Neural crest cell (in vitro differentiated cells): ENCODE measurements around the gene ADAMTS4. TPM values are rescaled to one million over a fixed set of nuclear protein-coding genes. Genes with fewer than 3 reads are reported as not detected.

Source experiments
- DNase-seq: peaks from one replicate; pipeline ENCODE4 v3.0.0; 2021; ENCODE audit warnings: low read depth, mixed read lengths, low spot score
- H3K27ac Mint-ChIP-seq: one replicate; pipeline ENCODE4 v1.8.0; 2021; ENCODE audit warnings: mild to moderate bottlenecking, mixed read lengths; ENCODE audit not compliant: unreplicated experiment
- H3K27me3 Mint-ChIP-seq: 2 replicates; pipeline ENCODE4 v1.8.0; 2021; ENCODE audit warnings: low read depth, mild to moderate bottlenecking, mixed read lengths
- H3K36me3 Mint-ChIP-seq: 2 replicates; pipeline ENCODE4 v1.8.0; 2021; ENCODE audit warnings: low read depth, mild to moderate bottlenecking, mixed read lengths
- H3K4me1 Mint-ChIP-seq: 2 replicates; pipeline ENCODE4 v1.8.0; 2021; ENCODE audit warnings: mixed read lengths
- H3K4me3 Mint-ChIP-seq: one replicate; pipeline ENCODE4 v1.8.0; 2021; ENCODE audit warnings: mild to moderate bottlenecking, mixed read lengths
- H3K9me3 Mint-ChIP-seq: 2 replicates; pipeline ENCODE4 v1.8.0; 2021; ENCODE audit warnings: mixed read lengths
- CTCF ChIP-seq: fragments of 200-600 bp; sonication (generic); conservative IDR thresholded peaks from 2 replicates; pipeline ENCODE4 v1.5.0; 2021; ENCODE audit warnings: antibody characterized with exemption, mild to moderate bottlenecking
- total RNA-seq: library from RNA; stranded (reverse); gene quantifications from 2 replicates; pipeline ENCODE4 v1.2.1, GENCODE V29; 2021

Gene ADAMTS4
- total RNA-seq, 1 donor from 2014 or later = 4.6 TPM

- H3K27me3 Mint-ChIP-seq = no peaks in the 10 kb centered on the region
- no peak overlapping the region for H3K4me3 Mint-ChIP-seq
- peak; percentile 88 for TF ChIP-seq CTCF
- H3K36me3 Mint-ChIP-seq = peaks cover 30% of the 10 kb centered on the region
- no peaks in the 10 kb centered on the region for H3K9me3 Mint-ChIP-seq
- H3K27ac Mint-ChIP-seq = no peak overlapping the region
- DNase-seq = peak; percentile 73
- H3K4me1 Mint-ChIP-seq = peaks cover 18% of the 10 kb centered on the region
These were observed 11.0 kb upstream of the ADAMTS4 start for GRCh38 chr1:161209790-161210409.

- Mint-ChIP-seq H3K4me1 (peaks cover 28% of the 10 kb centered on the region), H3K4me3 (no peak overlapping the region), H3K27me3 (no peaks in the 10 kb centered on the region), H3K9me3 (no peaks in the 10 kb centered on the region), H3K27ac (no peak overlapping the region), H3K36me3 (peaks cover 22% of the 10 kb centered on the region)
- no peak for DNase-seq
- TF ChIP-seq CTCF = no peak
These were observed 8.3 kb upstream of the ADAMTS4 start for GRCh38 chr1:161207173-161207572.

GRCh38 chr1:161206411-161207140 is 7.7 kb upstream of the ADAMTS4 start:
- Mint-ChIP-seq H3K9me3 (no peaks in the 10 kb centered on the region), H3K4me3 (peak overlapping the region; percentile 21), H3K27me3 (no peaks in the 10 kb centered on the region), H3K36me3 (peaks cover 21% of the 10 kb centered on the region), H3K27ac (no peak overlapping the region), H3K4me1 (peaks cover 34% of the 10 kb centered on the region)
- no peak for TF ChIP-seq CTCF
- no peak for DNase-seq

- peak within 1 kb of the TSS; percentile 98 for H3K27ac Mint-ChIP-seq
- H3K27me3 Mint-ChIP-seq = no peaks in the 10 kb centered on the region
- peak; percentile 40 for TF ChIP-seq CTCF
- peak within 1 kb of the TSS; percentile 96 for H3K4me3 Mint-ChIP-seq
- H3K36me3 Mint-ChIP-seq = peaks cover 12% of the 10 kb centered on the region
- no peaks in the 10 kb centered on the region for H3K9me3 Mint-ChIP-seq
- peak; percentile 87 for DNase-seq
- H3K4me1 Mint-ChIP-seq = peaks cover 66% of the 10 kb centered on the region
These were observed 3.2 kb upstream of the ADAMTS4 start, which contains the start of gene NDUFS2 for GRCh38 chr1:161201836-161202712. Gene NDUFS2, plus strand, starts transcription at chr1:161202367. Its CDS starts 19 bp downstream, at chr1:161202386.
